SK-MEL-5 (cell line): ENCODE results near the gene MGLL. TPM values are rescaled to one million over a fixed set of nuclear protein-coding genes. Genes with fewer than 3 reads are reported as not detected.
A peak's percentile ranks its signal among the peaks of the same experiment; 100 is the strongest.

ENCODE experiments used
- DNase-seq: peaks from one replicate; pipeline ENCODE4 v3.0.0-alpha.2; 2016; ENCODE audit warnings: low read depth, low spot score
- in situ Hi-C: cut with HindIII; loops from 2 replicates; pipeline ENCODE4 v1.10.0; 2016; ENCODE audit warnings: low sequenced_read_pairs, high pct_unique_total_duplicates, low pct_unique_long_range_greater_than_20kb
- total RNA-seq: library from RNA; depleted of rRNA; stranded (reverse); fragments of >200 nt; shearing (Covaris generic); gene quantifications from 2 replicates; pipeline ENCODE4 v1.2.3, GENCODE V29; 2014

The MGLL gene
- total RNA-seq, 1 experiment from 2014 or later, result 3.2 TPM

DNA sequence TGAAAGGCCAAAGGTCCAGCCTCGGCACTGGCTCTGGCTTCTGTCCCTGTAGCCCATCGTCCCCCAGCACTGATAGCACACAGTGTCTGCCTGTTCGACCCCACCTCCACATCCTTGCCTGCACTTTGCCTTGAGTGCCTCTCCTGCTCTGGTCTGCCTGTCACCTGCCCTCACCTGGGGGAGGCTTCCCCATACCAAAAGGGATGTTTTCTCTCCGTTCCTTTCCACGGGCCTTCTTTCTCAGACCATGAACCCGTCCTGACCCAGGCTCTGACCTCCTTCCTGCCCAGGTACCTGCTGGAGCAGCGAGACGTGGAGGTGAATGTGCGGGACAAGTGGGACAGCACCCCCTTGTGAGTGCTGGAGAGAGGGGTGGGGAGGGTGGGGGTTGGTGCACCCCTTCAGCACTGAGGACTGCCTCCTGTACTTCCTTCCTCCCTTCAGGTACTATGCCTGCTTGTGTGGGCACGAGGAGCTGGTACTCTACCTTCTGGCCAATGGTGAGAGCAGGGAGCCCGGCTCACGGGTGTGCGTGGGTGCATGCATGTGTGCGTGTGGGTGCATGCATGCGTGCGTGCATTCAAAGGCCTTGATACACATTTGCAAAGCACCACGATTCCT lies 148.1 kb downstream of the MGLL start:
- in situ Hi-C loops, result no loop called here
- no peak for DNase-seq

GRCh38 chr3:127673191-127674100 lies 148.9 kb downstream of the MGLL start:
- peak; percentile 46 for DNase-seq

DNA sequence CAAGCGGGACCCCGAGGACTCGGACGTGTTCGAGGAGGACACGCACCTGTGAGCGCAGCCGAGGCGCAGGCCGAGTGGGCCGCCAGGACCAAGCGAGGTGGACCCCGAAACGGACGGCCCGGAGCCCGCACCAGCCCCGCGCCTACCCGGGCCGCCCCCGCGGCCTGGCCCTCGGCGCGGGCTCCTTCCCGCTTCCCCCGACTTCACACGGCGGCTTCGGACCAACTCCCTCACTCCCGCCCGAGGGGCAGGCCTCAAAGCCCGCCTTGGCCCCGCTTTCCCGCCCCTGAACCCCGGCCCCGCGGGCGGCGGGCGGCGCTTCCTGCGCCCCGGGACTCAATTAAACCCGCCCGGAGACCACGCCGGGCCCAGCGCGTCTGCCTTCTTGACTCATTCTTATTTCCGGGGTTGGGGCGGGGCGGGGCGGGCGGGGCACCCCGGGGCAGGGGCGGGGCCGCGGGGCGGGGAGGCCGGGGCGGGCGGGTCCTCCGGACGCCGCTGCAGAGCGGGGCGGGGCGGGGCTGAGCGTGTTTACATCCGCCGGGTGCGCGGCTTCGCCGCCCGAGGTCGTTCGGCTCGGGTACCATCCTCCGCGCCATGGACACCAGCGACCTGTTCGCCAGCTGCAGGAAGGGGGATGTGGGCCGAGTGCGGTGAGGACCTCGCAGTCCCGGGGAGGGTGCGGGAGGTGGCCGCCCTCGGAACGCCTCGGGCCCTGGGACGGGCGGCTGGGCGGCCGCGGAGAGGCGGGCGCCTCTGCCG lies 149.7 kb downstream of the MGLL start, which contains the start of gene ABTB1:
ABTB1 (plus strand) TSS at position 524 of the 762 bp plus-strand sequence; CDS start at position 598, 74 bp downstream.
- in situ Hi-C loops, result no loop called here
- peak; percentile 76 for DNase-seq

More at GRCh38 chr3:127673191-127674100, 148.9 kb downstream of the MGLL start:
- in situ Hi-C loops, result no loop called here

DNA sequence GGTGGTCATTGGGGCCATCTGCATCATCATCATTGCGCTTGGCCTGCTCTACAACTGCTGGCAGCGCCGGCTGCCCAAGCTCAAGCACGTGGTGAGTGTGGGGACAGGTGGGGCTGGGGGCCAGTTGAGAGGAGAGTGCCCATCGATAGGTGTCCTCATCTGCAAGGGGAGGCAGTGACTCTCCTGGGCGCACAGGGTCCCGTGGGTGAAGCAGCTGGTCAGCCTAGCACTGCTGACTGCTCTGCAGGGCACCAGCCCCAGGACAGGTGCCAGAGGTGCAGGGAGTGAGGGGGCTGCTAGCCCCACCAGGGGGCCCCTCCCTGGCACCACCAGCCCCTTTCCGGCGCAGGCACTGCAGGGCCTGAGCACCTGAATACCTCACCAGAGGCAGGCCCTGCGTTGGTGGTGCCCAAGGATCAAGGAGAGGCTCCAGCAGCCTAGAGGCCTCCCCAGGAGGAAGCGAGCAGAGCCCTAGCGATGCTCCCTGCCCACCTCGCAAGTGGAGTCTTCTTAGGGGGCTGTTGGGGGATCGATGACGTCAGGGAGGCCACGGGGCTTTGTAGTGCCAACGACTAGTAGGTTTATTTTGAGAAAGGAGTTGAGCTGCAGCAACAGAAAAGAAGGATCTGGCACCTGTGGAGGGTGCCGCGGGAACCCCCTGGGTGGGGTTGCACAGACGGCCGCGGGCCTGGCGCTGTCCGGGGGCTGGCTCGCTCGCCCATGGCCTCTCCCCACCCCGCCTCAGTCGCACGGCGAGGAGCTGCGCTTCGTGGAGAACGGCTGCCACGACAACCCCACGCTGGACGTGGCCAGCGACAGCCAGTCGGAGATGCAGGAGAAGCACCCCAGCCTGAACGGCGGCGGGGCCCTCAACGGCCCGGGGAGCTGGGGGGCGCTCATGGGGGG lies 150.5 kb downstream of the MGLL start:
- no peak for DNase-seq
- in situ Hi-C loops, result no loop called here

DNA sequence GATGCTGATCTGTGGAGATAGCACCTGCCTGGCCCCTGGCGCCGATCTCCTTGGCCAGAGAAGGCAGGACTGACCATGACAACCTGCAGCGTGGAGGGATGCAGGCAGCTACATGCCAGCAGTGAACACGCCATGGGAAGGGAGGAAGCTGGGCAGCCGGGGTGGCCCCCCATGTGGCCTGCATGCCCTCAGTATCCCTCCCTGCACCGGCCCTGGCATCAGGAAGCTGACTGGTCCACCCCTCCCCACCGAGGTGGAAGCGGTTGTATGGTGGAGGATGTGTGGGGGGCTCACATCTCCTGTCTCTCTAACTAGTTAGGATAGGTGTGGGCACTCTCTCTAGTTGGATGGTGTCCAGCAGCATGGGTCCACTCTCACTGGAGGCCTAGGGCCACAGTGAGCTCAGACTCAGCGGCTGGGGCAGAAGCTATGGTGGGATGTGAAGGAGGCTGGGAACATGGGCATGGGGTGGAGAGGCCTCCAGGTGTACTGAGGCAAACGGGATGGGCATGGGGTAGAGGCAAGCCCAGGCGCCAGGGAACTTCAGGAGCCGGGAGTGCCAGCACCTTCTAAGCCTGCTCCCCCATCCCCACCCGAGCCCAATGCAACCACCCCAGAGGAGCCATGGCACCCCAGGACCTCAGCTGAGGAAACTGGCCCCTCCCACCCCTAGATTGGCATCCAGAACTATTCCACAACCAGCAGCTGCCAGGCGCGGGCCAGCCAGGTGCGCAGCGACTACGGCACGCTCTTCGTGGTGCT lies 151.4 kb downstream of the MGLL start:
- in situ Hi-C loops, result no loop called here
- no peak for DNase-seq

- in situ Hi-C loops, result no loop called here
- no peak for DNase-seq
Observed at GRCh38 chr3:127670229-127670559, 152.1 kb downstream of the MGLL start.

- no peak for DNase-seq
- in situ Hi-C loops, result no loop called here
Observed at GRCh38 chr3:127669541-127670228, 152.6 kb downstream of the MGLL start.

DNA sequence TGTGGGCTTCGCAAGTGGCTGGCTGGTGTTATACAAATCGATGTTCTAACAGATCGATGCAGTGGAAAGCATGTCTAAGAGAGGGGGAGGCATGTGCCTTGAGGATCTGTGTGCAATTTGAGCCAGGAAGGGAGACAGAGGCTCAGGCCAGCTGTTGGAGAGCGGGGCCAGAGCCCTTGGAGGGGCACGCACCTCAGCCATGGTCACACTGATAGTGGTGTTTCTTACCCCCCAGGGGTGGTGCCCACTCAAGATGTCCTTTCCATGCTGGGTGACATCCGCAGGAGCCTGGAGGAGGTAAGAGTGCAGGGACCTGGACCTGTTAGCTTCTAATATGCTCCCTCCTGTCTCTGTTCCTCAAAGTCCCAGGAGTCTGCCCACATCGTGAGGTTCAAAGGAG lies 153.4 kb downstream of the MGLL start:
- in situ Hi-C loops, result no loop called here
- DNase-seq, result no peak

DNA sequence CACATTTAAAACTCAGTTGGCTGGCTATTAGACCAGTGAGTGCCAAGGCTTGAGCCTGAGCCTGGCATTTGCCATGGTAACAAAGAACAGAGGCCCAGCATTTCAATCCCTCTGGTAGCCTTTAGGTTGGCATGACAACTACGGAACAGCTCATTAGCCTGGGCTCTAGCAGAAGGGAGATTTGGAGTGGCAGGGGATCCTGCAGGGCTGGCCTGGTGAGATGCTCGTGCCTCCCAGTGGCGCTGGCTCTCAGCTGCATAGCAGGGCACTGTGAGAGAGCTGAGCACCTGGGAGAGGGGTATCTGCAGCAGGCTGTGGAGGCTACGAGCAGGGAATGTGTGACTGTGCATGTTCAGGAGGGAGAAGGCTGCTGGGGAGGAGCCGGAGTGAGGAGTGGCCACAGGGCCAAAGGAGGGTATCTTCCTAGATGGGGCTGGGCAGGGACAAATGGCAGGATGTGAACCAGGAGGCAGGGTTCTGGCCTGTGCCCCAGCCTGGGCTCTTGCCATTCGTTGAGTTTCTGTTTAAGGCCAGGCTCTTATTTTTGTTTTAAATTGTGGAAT lies 155.1 kb downstream of the MGLL start:
- in situ Hi-C loops, result no loop called here
- DNase-seq, result no peak

DNA sequence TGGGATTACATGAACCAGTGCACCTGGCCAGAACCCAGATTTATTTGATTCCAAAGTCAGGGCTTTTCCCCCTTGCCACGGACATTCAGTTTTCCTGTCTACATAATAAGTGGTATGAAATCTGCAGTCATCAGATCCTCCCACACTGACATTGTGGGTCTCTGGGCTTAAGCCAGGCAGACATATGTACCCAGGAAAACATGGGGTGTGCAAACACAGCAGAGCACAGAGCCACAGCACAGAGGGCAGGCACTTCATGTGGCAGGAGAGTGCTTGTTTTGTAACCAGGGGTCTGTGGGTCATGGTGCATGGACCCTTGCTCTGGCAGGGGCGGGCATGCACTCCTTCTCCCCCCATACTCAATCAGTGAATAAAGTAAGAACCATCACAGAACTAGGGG lies 155.6 kb downstream of the MGLL start:
- DNase-seq, result no peak
- in situ Hi-C loops, result no loop called here

- no peak for DNase-seq
- in situ Hi-C loops, result no loop called here
Observed at GRCh38 chr3:127665586-127665985, 156.7 kb downstream of the MGLL start.

DNA sequence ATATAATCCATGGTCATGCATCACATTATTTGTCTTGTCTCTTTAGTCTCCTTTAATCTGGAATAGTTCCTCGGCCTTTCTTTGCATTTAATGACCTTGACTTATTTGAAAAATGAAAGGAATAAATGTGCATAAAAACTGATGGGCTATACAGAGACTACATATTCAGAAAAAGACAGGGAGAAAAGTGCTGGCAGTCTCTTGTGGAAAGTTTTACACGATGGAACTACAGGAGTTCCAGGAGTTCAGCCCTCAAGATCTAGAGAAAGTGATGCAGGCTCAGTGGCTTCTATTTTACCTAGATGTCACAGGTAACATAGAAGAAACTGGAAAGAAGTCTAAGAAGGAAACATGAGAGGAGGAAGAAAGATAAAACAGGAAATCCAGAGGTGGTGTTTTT lies 157.2 kb downstream of the MGLL start:
- no peak for DNase-seq
- in situ Hi-C loops, result no loop called here

GRCh38 chr3:127663151-127663550 lies 159.2 kb downstream of the MGLL start:
- in situ Hi-C loops, result no loop called here
- DNase-seq, result no peak

DNA sequence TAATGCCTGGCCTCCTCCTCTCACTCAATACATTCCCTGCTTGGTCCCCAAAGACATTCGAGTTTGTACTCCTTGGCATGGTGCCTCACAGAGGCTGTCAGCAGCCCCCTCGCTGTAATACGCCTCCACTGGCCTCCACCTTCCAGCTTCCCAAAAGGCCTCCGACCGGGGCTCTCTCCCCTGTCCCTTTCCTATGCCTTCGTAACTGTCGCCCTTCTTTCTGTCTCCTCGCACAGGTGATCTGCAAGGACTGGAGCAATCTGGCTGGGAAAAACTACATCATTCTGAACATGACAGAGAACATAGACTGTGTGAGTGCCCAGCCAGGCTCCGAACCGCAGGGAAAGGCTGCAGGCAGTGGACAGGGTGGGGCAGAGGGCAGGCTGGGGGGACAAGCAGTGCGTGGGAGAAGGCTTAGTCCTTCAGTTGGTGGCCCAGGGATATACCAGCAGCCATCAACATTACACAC lies 160.3 kb downstream of the MGLL start:
- no peak for DNase-seq
- in situ Hi-C loops, result no loop called here

DNA sequence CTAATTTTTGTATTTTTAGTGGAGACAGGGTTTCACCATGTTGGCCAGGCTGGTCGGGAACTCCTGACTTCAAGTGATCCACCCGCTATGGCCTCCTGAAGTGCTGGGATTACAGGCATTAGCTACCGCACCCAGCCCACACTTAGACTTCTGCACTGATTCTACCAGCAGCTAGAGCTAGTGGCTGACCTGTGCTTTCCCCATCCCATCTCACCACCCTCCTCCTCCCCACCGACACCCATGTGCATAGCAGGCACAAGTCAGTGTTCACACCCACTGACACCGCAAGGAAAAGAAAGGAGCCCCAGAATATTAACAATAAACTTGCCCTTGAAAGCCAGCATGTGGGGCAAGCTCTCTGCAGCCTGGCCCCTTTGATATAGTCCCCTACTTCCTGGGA lies 160.7 kb downstream of the MGLL start:
- DNase-seq, result no peak
- in situ Hi-C loops, result no loop called here
